SK-N-SH treated with all-trans-retinoic acid at 6 μM for 48 hours (cell line): ENCODE measurements around the gene UBFD1.

ENCODE experiments used
- ATAC-seq: fragments of 200-7000 bp; cut with Tn5 transposase; 3 replicates; pipeline ENCODE4 v1.9.1; 2020; ENCODE audit warnings: mild to moderate bottlenecking, moderate library complexity
- ARNTL ChIP-seq: fragments of 450-650 bp; formaldehyde crosslinking; IDR thresholded peaks from 2 replicates; pipeline ENCODE4 v1.5.0; 2020; ENCODE audit warnings: low read depth, mild to moderate bottlenecking, moderate library complexity, borderline replicate concordance
- BACH2 ChIP-seq: fragments of 250-450 bp; sonication (Bioruptor Pico); IDR thresholded peaks from 2 replicates; pipeline ENCODE4 v1.9.0; 2021; ENCODE audit warnings: mild to moderate bottlenecking, borderline replicate concordance
- CSDC2 ChIP-seq: fragments of 250-450 bp; sonication (Bioruptor Pico); IDR thresholded peaks from 2 replicates; pipeline ENCODE4 v1.5.0; 2020; ENCODE audit warnings: mild to moderate bottlenecking, moderate library complexity
- ESRRG ChIP-seq: fragments of 250-450 bp; sonication (Bioruptor Pico); IDR thresholded peaks from 2 replicates; pipeline ENCODE4 v1.6.1; 2021; ENCODE audit warnings: mild to moderate bottlenecking
- GLIS3 ChIP-seq: fragments of 250-450 bp; sonication (Bioruptor Pico); IDR thresholded peaks from 2 replicates; pipeline ENCODE4 v1.5.0; 2020; ENCODE audit warnings: mild to moderate bottlenecking, moderate library complexity
- ISL1 ChIP-seq: fragments of 250-450 bp; sonication (Bioruptor Pico); IDR thresholded peaks from 2 replicates; pipeline ENCODE4 v2.1.2; 2022; ENCODE audit warnings: mild to moderate bottlenecking, moderate library complexity
- OSR1 ChIP-seq: fragments of 250-450 bp; sonication (Bioruptor Pico); IDR thresholded peaks from 2 replicates; pipeline ENCODE4 v1.8.0; 2022; ENCODE audit warnings: moderate library complexity, mild to moderate bottlenecking, inconsistent platforms
- PPARA ChIP-seq: fragments of 250-450 bp; sonication (Bioruptor Pico); IDR thresholded peaks from 2 replicates; pipeline ENCODE4 v1.5.0; 2020; ENCODE audit warnings: mild to moderate bottlenecking, borderline replicate concordance
- SNAI2 ChIP-seq: fragments of 250-450 bp; sonication (Bioruptor Pico); IDR thresholded peaks from 2 replicates; pipeline ENCODE4 v1.5.0; 2020; ENCODE audit warnings: mild to moderate bottlenecking, moderate library complexity
- TCF4 ChIP-seq: fragments of 250-450 bp; sonication (Bioruptor Pico); IDR thresholded peaks from 2 replicates; pipeline ENCODE4 v1.8.0; 2021; ENCODE audit warnings: mild to moderate bottlenecking, moderate library complexity, borderline replicate concordance
- TOX ChIP-seq: fragments of 250-450 bp; sonication (Bioruptor Pico); IDR thresholded peaks from 2 replicates; pipeline ENCODE4 v1.8.0; 2021; ENCODE audit warnings: mild to moderate bottlenecking, moderate library complexity, borderline replicate concordance
- ZC3H10 ChIP-seq: fragments of 250-450 bp; sonication (Bioruptor Pico); IDR thresholded peaks from 2 replicates; pipeline ENCODE4 v1.5.1; 2021; ENCODE audit warnings: mild to moderate bottlenecking, moderate library complexity
- ZFP30 ChIP-seq: fragments of 450-650 bp; formaldehyde crosslinking; IDR thresholded peaks from 2 replicates; pipeline ENCODE4 v1.5.0; 2022; ENCODE audit warnings: mild to moderate bottlenecking, moderate library complexity
- ZNF565 ChIP-seq: fragments of 450-650 bp; formaldehyde crosslinking; conservative IDR thresholded peaks from 2 replicates; pipeline ENCODE4 v1.5.0; 2020; ENCODE audit warnings: low read depth, mild to moderate bottlenecking, moderate library complexity
- ZNF8 ChIP-seq: fragments of 450-650 bp; formaldehyde crosslinking; IDR thresholded peaks from 2 replicates; pipeline ENCODE4 v1.5.0; 2020; ENCODE audit warnings: mild to moderate bottlenecking, moderate library complexity
- TF ChIP-seq, protein P1 (sequence below): fragments of 250-450 bp; sonication (Bioruptor Pico); IDR thresholded peaks from 2 replicates; pipeline ENCODE4 v1.5.1; 2021; ENCODE audit warnings: mild to moderate bottlenecking, moderate library complexity
- TF ChIP-seq, protein P2 (sequence below): fragments of 250-450 bp; sonication (Bioruptor Pico); IDR thresholded peaks from 2 replicates; pipeline ENCODE4 v1.5.0; 2020; ENCODE audit warnings: mild to moderate bottlenecking, moderate library complexity
- TF ChIP-seq, protein P3 (sequence below): fragments of 250-450 bp; sonication (Bioruptor Pico); IDR thresholded peaks from 2 replicates; pipeline ENCODE4 v1.8.0; 2020; ENCODE audit warnings: mild to moderate bottlenecking, moderate library complexity, borderline replicate concordance
- TF ChIP-seq, protein P4 (sequence below): fragments of 250-450 bp; sonication (Bioruptor Pico); IDR thresholded peaks from 2 replicates; pipeline ENCODE4 v1.5.1; 2020; ENCODE audit warnings: low read depth, mild to moderate bottlenecking, moderate library complexity
- TF ChIP-seq, protein P5 (sequence below): fragments of 250-450 bp; sonication (Bioruptor Pico); IDR thresholded peaks from 2 replicates; pipeline ENCODE4 v1.8.0; 2021; ENCODE audit warnings: low read depth, mild to moderate bottlenecking, moderate library complexity, borderline replicate concordance

UBFD1 gene

DNA sequence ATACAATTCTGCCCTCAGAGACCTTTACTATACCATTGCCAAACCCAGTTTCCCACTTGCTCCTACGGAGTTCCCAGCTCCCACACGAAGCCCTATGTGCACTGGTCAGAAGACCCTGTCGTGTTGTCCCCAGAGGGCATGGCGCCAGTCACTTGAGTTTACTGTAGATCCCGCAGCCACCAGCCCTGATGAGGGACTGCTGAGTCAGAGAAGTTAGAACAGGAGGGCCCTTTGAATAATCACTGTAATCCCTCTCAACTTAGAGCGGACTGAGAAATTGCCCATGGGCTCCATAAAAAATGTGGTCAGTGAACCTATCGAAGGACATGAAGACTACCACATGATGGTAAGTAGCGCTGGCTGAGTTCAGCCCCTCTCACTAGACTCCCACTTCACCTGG, 9.2 kb downstream of the UBFD1 start (continued):
- TF ChIP-seq, protein P1, sequence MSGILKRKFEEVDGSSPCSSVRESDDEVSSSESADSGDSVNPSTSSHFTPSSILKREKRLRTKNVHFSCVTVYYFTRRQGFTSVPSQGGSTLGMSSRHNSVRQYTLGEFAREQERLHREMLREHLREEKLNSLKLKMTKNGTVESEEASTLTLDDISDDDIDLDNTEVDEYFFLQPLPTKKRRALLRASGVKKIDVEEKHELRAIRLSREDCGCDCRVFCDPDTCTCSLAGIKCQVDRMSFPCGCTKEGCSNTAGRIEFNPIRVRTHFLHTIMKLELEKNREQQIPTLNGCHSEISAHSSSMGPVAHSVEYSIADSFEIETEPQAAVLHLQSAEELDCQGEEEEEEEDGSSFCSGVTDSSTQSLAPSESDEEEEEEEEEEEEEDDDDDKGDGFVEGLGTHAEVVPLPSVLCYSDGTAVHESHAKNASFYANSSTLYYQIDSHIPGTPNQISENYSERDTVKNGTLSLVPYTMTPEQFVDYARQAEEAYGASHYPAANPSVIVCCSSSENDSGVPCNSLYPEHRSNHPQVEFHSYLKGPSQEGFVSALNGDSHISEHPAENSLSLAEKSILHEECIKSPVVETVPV (CRISPR knock-in tag), result no peak
- no peak for TF ChIP-seq ZFP30 (CRISPR knock-in tag)
- TF ChIP-seq CSDC2 (CRISPR knock-in tag), result no peak
- TF ChIP-seq, all 23 proteins: peak for 0

DNA sequence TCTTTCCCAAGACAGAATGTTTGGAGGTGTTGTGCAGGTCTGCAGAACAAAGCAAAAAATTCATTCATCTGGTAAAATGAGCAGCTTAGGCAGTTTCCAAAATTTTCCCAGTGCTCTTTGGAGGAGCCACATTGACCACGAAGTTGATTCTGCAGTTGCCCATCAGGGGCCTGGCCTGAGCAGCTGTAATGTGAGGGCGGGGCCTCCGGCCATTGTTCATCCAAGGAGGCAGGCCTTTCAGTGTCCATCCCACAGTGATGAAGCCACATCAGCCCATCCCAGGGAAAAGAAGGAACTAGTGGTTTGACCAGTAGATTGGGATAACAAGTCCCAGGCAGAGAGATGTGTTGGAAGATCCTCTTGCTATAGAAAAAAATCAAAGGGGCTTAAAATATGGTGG, 10.1 kb downstream of the UBFD1 start:
- no peak for ATAC-seq
- TF ChIP-seq ISL1 (no peak), TCF4 (CRISPR knock-in tag) (no peak), BACH2 (CRISPR knock-in tag) (no peak), GLIS3 (CRISPR knock-in tag) (no peak), ZC3H10 (CRISPR knock-in tag) (no peak), ZNF565 (CRISPR knock-in tag) (no peak), SNAI2 (CRISPR knock-in tag) (no peak), TOX (CRISPR knock-in tag) (no peak), ZFP30 (CRISPR knock-in tag) (no peak), OSR1 (CRISPR knock-in tag) (no peak), ZNF8 (CRISPR knock-in tag) (no peak), CSDC2 (CRISPR knock-in tag) (no peak), ESRRG (no peak), PPARA (no peak), ARNTL (no peak)
- TF ChIP-seq, protein P1 (CRISPR knock-in tag), result no peak
- TF ChIP-seq, protein P2, sequence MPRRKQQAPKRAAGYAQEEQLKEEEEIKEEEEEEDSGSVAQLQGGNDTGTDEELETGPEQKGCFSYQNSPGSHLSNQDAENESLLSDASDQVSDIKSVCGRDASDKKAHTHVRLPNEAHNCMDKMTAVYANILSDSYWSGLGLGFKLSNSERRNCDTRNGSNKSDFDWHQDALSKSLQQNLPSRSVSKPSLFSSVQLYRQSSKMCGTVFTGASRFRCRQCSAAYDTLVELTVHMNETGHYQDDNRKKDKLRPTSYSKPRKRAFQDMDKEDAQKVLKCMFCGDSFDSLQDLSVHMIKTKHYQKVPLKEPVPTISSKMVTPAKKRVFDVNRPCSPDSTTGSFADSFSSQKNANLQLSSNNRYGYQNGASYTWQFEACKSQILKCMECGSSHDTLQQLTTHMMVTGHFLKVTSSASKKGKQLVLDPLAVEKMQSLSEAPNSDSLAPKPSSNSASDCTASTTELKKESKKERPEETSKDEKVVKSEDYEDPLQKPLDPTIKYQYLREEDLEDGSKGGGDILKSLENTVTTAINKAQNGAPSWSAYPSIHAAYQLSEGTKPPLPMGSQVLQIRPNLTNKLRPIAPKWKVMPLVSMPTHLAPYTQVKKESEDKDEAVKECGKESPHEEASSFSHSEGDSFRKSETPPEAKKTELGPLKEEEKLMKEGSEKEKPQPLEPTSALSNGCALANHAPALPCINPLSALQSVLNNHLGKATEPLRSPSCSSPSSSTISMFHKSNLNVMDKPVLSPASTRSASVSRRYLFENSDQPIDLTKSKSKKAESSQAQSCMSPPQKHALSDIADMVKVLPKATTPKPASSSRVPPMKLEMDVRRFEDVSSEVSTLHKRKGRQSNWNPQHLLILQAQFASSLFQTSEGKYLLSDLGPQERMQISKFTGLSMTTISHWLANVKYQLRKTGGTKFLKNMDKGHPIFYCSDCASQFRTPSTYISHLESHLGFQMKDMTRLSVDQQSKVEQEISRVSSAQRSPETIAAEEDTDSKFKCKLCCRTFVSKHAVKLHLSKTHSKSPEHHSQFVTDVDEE (CRISPR knock-in tag), result no peak
- TF ChIP-seq, protein P3, sequence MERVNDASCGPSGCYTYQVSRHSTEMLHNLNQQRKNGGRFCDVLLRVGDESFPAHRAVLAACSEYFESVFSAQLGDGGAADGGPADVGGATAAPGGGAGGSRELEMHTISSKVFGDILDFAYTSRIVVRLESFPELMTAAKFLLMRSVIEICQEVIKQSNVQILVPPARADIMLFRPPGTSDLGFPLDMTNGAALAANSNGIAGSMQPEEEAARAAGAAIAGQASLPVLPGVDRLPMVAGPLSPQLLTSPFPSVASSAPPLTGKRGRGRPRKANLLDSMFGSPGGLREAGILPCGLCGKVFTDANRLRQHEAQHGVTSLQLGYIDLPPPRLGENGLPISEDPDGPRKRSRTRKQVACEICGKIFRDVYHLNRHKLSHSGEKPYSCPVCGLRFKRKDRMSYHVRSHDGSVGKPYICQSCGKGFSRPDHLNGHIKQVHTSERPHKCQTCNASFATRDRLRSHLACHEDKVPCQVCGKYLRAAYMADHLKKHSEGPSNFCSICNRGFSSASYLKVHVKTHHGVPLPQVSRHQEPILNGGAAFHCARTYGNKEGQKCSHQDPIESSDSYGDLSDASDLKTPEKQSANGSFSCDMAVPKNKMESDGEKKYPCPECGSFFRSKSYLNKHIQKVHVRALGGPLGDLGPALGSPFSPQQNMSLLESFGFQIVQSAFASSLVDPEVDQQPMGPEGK, result no peak
- TF ChIP-seq, protein P4, sequence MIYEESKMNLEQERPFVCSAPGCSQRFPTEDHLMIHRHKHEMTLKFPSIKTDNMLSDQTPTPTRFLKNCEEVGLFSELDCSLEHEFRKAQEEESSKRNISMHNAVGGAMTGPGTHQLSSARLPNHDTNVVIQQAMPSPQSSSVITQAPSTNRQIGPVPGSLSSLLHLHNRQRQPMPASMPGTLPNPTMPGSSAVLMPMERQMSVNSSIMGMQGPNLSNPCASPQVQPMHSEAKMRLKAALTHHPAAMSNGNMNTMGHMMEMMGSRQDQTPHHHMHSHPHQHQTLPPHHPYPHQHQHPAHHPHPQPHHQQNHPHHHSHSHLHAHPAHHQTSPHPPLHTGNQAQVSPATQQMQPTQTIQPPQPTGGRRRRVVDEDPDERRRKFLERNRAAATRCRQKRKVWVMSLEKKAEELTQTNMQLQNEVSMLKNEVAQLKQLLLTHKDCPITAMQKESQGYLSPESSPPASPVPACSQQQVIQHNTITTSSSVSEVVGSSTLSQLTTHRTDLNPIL (CRISPR knock-in tag), result no peak
- TF ChIP-seq, protein P5, sequence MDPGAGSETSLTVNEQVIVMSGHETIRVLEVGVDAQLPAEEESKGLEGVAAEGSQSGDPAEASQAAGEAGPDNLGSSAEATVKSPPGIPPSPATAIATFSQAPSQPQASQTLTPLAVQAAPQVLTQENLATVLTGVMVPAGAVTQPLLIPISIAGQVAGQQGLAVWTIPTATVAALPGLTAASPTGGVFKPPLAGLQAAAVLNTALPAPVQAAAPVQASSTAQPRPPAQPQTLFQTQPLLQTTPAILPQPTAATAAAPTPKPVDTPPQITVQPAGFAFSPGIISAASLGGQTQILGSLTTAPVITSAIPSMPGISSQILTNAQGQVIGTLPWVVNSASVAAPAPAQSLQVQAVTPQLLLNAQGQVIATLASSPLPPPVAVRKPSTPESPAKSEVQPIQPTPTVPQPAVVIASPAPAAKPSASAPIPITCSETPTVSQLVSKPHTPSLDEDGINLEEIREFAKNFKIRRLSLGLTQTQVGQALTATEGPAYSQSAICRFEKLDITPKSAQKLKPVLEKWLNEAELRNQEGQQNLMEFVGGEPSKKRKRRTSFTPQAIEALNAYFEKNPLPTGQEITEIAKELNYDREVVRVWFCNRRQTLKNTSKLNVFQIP (CRISPR knock-in tag), result no peak

DNA sequence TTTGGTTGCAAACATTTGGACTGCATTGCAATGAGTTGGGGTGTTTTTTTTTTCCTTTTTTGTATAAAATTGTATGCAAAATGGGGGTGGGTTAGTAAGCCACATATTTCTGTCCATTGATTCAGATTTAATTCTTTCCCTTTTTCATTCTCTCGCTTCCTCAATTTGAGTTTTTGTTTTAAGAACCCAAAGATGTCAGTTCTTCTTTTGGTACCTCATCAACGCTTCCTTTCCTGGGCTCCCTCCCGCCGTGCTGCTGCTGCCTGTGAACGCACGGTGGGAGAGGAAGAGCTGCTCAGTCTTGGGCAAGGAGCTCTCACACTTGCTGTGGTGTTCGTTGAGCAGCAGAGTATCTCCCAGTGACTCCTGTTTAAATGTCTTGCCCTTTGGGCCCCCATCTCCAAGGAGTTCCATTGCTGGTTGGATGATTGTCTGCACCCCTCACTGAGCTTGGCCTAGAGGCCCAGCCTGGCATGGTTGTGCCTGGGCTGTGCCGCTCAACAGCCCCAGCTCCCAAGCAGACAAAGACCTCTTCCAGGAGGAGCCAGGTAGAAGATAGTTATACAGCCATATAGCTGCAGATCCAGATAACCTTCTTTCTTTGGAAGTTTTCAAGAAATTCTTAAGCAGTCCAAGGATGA, 13.6 kb downstream of the UBFD1 start:
- ATAC-seq, result no peak; the same call in 2 of the 3 replicates
- TF ChIP-seq BACH2 (CRISPR knock-in tag), result no peak
